GM18867 (cell line): ENCODE data around the gene CDKN3.

Experiments
- ATAC-seq: cut with Tn5 transposase; IDR thresholded peaks from one replicate; pipeline ENCODE4 v1.9.1; 2021; ENCODE audit warnings: mild to moderate bottlenecking, moderate library complexity; ENCODE audit not compliant: unreplicated experiment

CDKN3 gene

GRCh38 chr14:54396493-54397335 lies at the start of gene CDKN3:
CDKN3 (plus strand) TSS chr14:54397007; CDS start chr14:54397069, 62 bp downstream.
- peak; percentile 96 for ATAC-seq

DNA sequence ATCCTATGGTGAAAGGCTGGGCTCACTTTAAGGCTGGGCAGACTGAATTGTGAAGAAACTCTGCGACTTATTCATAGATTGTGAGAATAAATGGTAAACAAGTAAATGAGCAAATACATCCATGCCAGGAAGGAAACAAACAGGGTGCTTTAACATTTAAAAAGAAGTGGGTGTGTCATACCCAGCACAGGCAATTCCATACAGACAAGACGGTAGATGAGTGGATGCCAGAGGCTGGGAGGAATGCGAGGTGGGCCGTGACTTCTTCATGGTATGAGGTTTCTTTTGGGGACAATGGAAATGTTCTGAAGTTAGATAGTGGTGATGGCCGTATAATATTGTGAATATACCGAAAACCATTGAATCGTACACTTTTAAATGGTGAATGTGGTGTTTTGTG lies 49.8 kb upstream of the CDKN3 start:
- no peak for ATAC-seq

GRCh38 chr14:54348001-54348611 lies 48.7 kb upstream of the CDKN3 start:
- no peak for ATAC-seq

GRCh38 chr14:54348923-54349620 lies 47.7 kb upstream of the CDKN3 start:
- ATAC-seq, result no peak

GRCh38 chr14:54349713-54350112 lies 47.1 kb upstream of the CDKN3 start:
- ATAC-seq, result no peak

- ATAC-seq, result no peak
These were observed 46.6 kb upstream of the CDKN3 start for GRCh38 chr14:54350203-54350602.

DNA sequence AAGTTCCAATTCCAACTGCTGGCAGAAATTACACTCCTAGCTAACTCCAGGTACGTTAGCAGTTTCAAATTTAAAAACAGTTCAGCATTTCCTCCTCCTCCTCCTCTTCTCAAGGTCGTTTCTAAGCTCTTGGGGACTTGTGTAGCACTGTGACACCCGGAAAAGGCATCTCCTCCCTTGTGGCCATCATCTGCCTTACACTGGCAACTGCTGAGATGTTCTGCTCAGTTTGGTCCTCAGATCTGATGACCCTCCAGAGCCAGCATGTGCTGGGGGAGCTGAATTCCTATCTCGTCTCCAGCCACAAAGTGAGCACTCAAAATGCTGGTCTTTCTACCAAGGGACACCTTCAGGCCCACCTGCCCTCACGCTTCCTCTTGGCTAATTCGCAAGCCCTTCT lies 43.5 kb upstream of the CDKN3 start:
- ATAC-seq, result no peak

- ATAC-seq, result no peak
These were observed 43.1 kb upstream of the CDKN3 start for GRCh38 chr14:54353694-54354093.

GRCh38 chr14:54354096-54354495 lies 42.7 kb upstream of the CDKN3 start:
- no peak for ATAC-seq

- no peak for ATAC-seq
These were observed 41.7 kb upstream of the CDKN3 start for GRCh38 chr14:54354968-54355641.

DNA sequence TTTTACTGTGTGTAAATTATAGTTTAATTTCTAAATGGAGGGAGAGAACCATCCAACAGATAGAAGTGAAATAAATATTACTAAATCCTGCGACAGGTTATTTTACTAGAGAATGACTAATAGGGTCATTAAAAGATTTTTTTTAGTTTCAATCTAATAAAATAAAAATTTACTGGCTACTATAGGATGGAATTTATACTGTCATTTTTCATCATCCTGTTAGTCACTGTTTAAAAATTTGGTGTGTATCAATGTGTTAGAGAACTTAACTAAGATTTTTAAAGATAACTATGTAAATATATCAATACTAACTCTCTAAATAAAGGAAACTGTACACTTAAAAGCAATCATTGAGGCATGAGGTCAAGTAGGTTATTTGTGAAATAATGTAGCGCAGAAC lies 41.1 kb upstream of the CDKN3 start:
- ATAC-seq, result no peak

- ATAC-seq, result no peak
These were observed 40.6 kb upstream of the CDKN3 start for GRCh38 chr14:54356172-54356571.

DNA sequence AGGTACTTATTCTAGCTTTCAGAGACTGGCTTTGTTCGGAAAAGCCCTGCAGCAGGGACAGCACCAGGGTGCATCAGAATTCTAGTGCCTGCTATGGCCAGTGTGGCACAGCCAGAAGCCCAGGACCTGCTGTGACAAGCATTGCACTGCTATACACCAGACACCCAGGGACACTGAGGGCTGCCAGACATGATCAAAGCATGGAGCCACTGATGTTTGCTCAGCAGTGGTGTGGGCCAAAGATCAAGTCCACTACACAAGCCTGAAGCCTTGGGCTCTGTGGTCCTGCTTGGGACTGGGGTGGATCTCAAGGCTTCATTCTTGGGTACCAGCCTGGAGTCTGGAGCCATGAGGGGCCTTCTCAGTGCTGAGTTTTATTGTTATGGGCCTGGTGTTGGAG lies 36.1 kb upstream of the CDKN3 start:
- ATAC-seq, result no peak

DNA sequence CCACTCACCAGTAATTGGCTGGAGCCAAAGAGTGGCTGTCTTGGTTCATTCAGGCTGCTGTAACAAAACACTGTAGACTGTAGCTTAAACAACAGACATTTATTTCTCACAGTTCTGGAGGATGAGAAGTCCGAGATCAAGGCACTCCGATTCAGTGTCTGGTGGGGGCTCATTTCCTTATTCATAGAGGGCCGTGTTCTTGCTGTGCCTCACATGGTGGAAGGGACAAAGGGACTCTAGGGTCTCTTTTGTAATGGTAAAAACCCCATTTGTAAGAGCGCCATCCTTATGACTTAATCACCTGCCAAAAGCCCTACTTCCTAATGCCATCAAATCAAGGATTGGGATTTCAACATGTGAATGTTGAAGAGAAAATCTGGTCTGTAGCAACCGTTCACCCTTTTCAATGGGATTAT lies 34.7 kb upstream of the CDKN3 start:
- ATAC-seq, result no peak

GRCh38 chr14:54362759-54363437 lies 33.9 kb upstream of the CDKN3 start:
- no peak for ATAC-seq

GRCh38 chr14:54364555-54365415 lies 32.0 kb upstream of the CDKN3 start:
- no peak for ATAC-seq

GRCh38 chr14:54366736-54367735 lies 29.8 kb upstream of the CDKN3 start:
- peak; percentile 82 for ATAC-seq

DNA sequence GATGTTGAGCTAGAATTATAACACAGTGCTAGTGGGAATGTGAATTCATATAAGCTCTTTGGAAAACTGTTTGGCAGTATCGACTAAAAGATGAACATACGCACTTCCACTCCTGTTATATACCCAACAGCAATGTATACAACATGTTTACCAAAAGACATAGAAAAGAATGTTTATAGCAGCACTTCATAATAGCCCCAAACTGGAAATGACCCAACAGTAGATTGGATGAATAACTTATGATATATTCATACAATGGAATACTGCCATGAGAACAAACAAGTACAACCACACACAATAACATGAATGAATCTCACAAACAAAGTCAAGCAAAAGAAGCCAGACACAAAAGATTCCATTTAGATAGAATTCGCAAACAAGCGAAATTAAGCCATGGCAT lies 28.5 kb upstream of the CDKN3 start:
- no peak for ATAC-seq

DNA sequence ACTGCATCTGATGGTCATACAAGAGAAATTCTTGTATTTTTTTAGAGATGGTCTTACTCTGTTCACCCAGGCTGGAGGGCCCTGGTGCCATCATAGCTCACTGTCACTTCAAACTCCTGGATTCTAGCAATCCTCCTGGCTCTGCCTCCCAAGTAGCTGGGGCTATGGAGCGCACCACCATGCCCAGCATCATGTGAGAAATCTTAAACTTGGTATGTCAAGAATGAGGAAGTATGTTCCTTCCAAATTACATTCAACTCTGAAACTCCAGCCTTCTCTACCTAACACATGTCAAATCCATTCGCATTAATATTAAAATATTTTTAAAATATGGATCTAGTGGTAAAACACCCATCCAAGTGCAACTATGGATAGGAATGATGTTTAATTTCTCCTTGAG lies 27.5 kb upstream of the CDKN3 start:
- no peak for ATAC-seq
